PC-9 (cell line): ENCODE results near the gene ITGA2B. TPM values are rescaled to one million over a fixed set of nuclear protein-coding genes. Genes with fewer than 3 reads are reported as not detected.

ENCODE experiments used
- BruUV-seq: library from RNA; stranded (reverse); fragments of 400-500 nt; replicated peaks from 2 replicates; lab custom pipeline; 2021; lab: Mats Ljungman, UMichigan
- CTCF ChIA-PET: fragments of 300-600 bp; sonication (Branson Sonifier 250); formaldehyde crosslinking; loops from one replicate; lab custom pipeline; 2022; ENCODE audit warnings: antibody characterized with exemption; lab: Charles Lee
- POLR2A ChIA-PET: fragments of 300-600 bp; sonication (Branson Sonifier 250); formaldehyde crosslinking; loops from one replicate; lab custom pipeline; 2022; ENCODE audit warnings: antibody characterized with exemption; ENCODE audit not compliant: unreplicated experiment; lab: Charles Lee
- DNase-seq, 2 experiments: peaks; one replicate each; pipeline versions ENCODE4 v3.0.0 to v3.0.0-alpha.2; 2015 to 2022; ENCODE audit warnings: mixed read lengths in 1 of 2
- H2AFZ ChIP-seq: fragments of 200-600 bp; sonication (generic); 2 replicates; pipeline ENCODE4 v1.8.1; 2017; ENCODE audit warnings: antibody characterized with exemption
- H3F3A ChIP-seq: fragments of 200-600 bp; sonication (generic); 2 replicates; pipeline ENCODE4 v1.8.1; 2017; ENCODE audit warnings: antibody characterized with exemption, mild to moderate bottlenecking, low read depth; ENCODE audit not compliant: insufficient read depth
- H3K27ac ChIP-seq: fragments of 200-600 bp; sonication (generic); 2 replicates; pipeline ENCODE4 v1.6.1; 2016; ENCODE audit warnings: mixed run types
- H3K27me3 ChIP-seq: fragments of 200-600 bp; sonication (generic); 2 replicates; pipeline ENCODE4 v1.6.1; 2016; ENCODE audit warnings: low read depth, mixed run types; ENCODE audit not compliant: insufficient read depth
- H3K36me3 ChIP-seq: fragments of 200-600 bp; sonication (generic); 2 replicates; pipeline ENCODE4 v1.6.1; 2016; ENCODE audit warnings: low read depth, mixed run types
- H3K4me1 ChIP-seq: fragments of 200-600 bp; sonication (generic); replicated peaks from 2 replicates; pipeline ENCODE4 v1.6.1; 2016; ENCODE audit warnings: mixed run types; ENCODE audit not compliant: insufficient read depth
- H3K4me2 ChIP-seq: fragments of 200-600 bp; sonication (generic); 2 replicates; pipeline ENCODE4 v1.6.1; 2017; ENCODE audit warnings: mixed run types
- H3K4me3 ChIP-seq: fragments of 200-600 bp; sonication (generic); 2 replicates; pipeline ENCODE4 v1.6.1; 2016; ENCODE audit warnings: mixed run types
- H3K79me2 ChIP-seq: fragments of 200-600 bp; sonication (generic); 2 replicates; pipeline ENCODE4 v1.6.1; 2017; ENCODE audit warnings: low read depth, mixed run types
- H3K9me2 ChIP-seq: fragments of 200-600 bp; sonication (generic); 2 replicates; pipeline ENCODE4 v1.8.1; 2017; ENCODE audit warnings: mild to moderate bottlenecking; ENCODE audit not compliant: insufficient read depth
- H3K9me3 ChIP-seq: fragments of 200-600 bp; sonication (generic); 2 replicates; pipeline ENCODE4 v1.8.1; 2016; ENCODE audit warnings: low read depth; ENCODE audit not compliant: insufficient read depth
- H4K20me1 ChIP-seq: fragments of 200-600 bp; sonication (generic); 2 replicates; pipeline ENCODE4 v1.8.1; 2017; ENCODE audit not compliant: insufficient read depth
- CTCF ChIP-seq: fragments of 200-600 bp; sonication (generic); conservative IDR thresholded peaks from 2 replicates; pipeline ENCODE4 v1.6.1; 2017; ENCODE audit warnings: mixed run types, antibody characterized with exemption, mild to moderate bottlenecking, moderate library complexity
- EZH2 ChIP-seq: fragments of 200-600 bp; sonication (generic); IDR thresholded peaks from 2 replicates; pipeline ENCODE4 v1.8.0; 2017; ENCODE audit warnings: antibody characterized with exemption, low read depth
- intact Hi-C: fragments of 100-400 bp; cut with micrococcal nuclease; formaldehyde crosslinking; loops from one replicate; pipeline ENCODE4 v1.10.0; 2022; ENCODE audit not compliant: unreplicated experiment
- total RNA-seq: library from RNA; stranded (reverse); gene quantifications from 2 replicates; pipeline ENCODE4 v1.2.3, GENCODE V29; 2021

The ITGA2B gene
- total RNA-seq, 1 experiment from 2014 or later, result 5.7 TPM

- intact Hi-C loops, result no loop called here
- Histone ChIP-seq H3K9me3 (no peaks in the 10 kb centered on the region), H3K4me2 (peak overlapping the region; percentile 99), H2AFZ (peak overlapping the region; percentile 98), H3K9me2 (no peaks in the 10 kb centered on the region), H3K36me3 (no peaks in the 10 kb centered on the region), H3K27ac (no peak overlapping the region), H3K4me1 (no peaks in the 10 kb centered on the region), H3K79me2 (no peaks in the 10 kb centered on the region), H4K20me1 (no peaks in the 10 kb centered on the region), H3K27me3 (no peaks in the 10 kb centered on the region), H3F3A (peaks cover 4% of the 10 kb centered on the region), H3K4me3 (peak overlapping the region; percentile 63)
- TSS peak; percentile 78 for BruUV-seq
- peak; percentile 57 to 86 for DNase-seq
- TF ChIP-seq EZH2 (no peak), CTCF (no peak)
- ChIA-PET CTCF (interaction anchor here (0.7 kb wide), 1 partner anchor 22 kb away, joined by 12 read pairs; no protein-coding TSS in a partner anchor), POLR2A (interaction anchor here (0.5 to 0.8 kb wide), 6 partner anchors 83 to 607 kb away, joined by 3 to 22 read pairs (median 7); partner anchors contain the start of gene DUSP3)
These were observed 3.9 kb downstream of the ITGA2B start for GRCh38 chr17:44385287-44386181.

DNA sequence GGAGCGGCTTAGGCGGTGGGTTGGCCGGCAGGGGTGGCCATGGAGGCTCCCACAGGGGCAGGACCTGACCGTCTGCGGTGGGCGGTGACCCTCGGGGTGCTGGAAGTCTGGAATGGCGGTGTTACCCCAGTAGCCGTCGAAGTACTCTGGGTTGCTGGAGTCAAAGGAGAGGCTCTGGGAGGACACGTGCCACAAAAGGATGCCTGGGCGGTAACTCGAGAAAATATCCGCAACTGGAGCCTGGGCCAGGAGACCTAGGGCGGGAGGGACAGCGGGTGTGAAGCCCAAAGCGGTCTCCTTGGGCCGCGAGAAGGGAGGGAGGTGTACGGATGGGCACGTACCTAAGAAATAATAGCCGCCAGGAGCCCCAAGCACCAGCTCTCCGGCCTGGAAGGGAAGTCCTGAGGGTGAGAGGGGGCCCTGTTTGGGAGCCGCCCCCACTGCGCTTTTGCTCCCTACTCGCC is 4.6 kb downstream of the ITGA2B start:
- intact Hi-C loops, result no loop called here
- Histone ChIP-seq H3F3A (peaks cover 4% of the 10 kb centered on the region), H4K20me1 (no peaks in the 10 kb centered on the region), H3K79me2 (no peaks in the 10 kb centered on the region), H3K4me3 (peak overlapping the region; percentile 63; the same call in 1 of the 2 replicates), H3K4me1 (no peaks in the 10 kb centered on the region), H3K36me3 (no peaks in the 10 kb centered on the region), H3K27ac (no peak overlapping the region), H3K27me3 (no peaks in the 10 kb centered on the region), H3K9me2 (no peaks in the 10 kb centered on the region), H2AFZ (peak overlapping the region; percentile 98; the same call in 1 of the 2 replicates), H3K9me3 (no peaks in the 10 kb centered on the region), H3K4me2 (peak overlapping the region; percentile 99)
- TF ChIP-seq CTCF (no peak), EZH2 (no peak)
- no TSS peak for BruUV-seq
- POLR2A ChIA-PET, result interaction anchor here (0.5 to 0.8 kb wide), 4 partner anchors 83 to 606 kb away, joined by 3 to 22 read pairs (median 9); partner anchors contain the start of gene DUSP3
- CTCF ChIA-PET, result interaction anchor here (0.7 kb wide), 1 partner anchor 22 kb away, joined by 12 read pairs; no protein-coding TSS in a partner anchor
- no peak for DNase-seq

- TF ChIP-seq CTCF (no peak), EZH2 (no peak)
These were observed 5.1 kb downstream of the ITGA2B start for GRCh38 chr17:44384281-44384822.

More at GRCh38 chr17:44384281-44384822, 5.1 kb downstream of the ITGA2B start:
- no peaks in the 10 kb centered on the region for H3K27me3 ChIP-seq
- ChIA-PET POLR2A (interaction anchor here (0.8 kb wide), 1 partner anchor 425 kb away, joined by 22 read pairs; no protein-coding TSS in a partner anchor), CTCF (no interaction called here)
- no peak overlapping the region for H2AFZ ChIP-seq
- no peaks in the 10 kb centered on the region for H3K9me3 ChIP-seq
- H3K4me3 ChIP-seq, result no peak overlapping the region
- peaks cover 4% of the 10 kb centered on the region for H3F3A ChIP-seq
- no peaks in the 10 kb centered on the region for H3K4me1 ChIP-seq
- no peak overlapping the region for H3K27ac ChIP-seq
- no peak overlapping the region for H3K4me2 ChIP-seq
- no peaks in the 10 kb centered on the region for H3K9me2 ChIP-seq
- no peak for DNase-seq
- H3K36me3 ChIP-seq, result no peaks in the 10 kb centered on the region
- H3K79me2 ChIP-seq, result no peaks in the 10 kb centered on the region
- intact Hi-C loops, result no loop called here
- H4K20me1 ChIP-seq, result no peaks in the 10 kb centered on the region
- no TSS peak for BruUV-seq
